ENCODE data around the gene HOXC11. TPM values are rescaled to one million over a fixed set of nuclear protein-coding genes. Genes with fewer than 3 reads are reported as not detected.

The HOXC11 gene
- total and polyA plus RNA-seq, 2 donors (not counting 1 experiment from before 2014, with no cell fraction given): not detected

DNA sequence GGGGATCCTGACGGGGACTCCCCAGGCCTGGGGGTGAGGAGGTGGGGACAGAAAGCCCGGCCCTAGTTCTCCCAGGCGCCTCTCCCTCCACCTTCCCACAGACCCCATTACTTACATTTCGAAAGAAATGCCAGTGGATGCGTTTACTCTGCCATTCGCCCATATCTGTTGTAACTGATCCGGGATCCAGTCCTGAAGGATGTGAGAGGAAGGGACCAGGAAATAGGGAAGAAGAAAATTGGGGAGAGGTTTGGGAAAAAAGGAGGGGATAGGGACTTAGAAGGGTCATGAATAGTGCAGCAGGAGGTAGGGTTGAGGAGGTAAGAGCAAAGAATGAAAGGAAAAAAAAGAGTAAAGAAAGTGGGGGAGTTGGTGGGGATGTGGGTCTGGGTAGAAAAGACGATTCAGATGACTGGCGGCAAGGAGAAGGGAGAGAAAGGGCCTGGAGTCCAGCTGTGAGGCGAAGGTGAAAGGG, 17.1 kb upstream of the HOXC11 start:
- Histone ChIP-seq H3K4me3 (ENCODE audit: control extremely low read depth in 1 of 5, extremely low read depth in 1 of 5, insufficient read depth in 1 of 5, low read depth in 2 of 5, low read length in 4 of 5) (no peak overlapping the region), H3K79me2 (ENCODE audit: control insufficient read depth, insufficient read depth, low read length) (no peaks in the 10 kb centered on the region), H3K4me2 (replicated peaks; ENCODE audit: low read depth, low read length, poor library complexity, severe bottlenecking) (no peak overlapping the region), H4K20me1 (ENCODE audit: control insufficient read depth, insufficient read depth, low read length, poor library complexity, severe bottlenecking) (no peaks in the 10 kb centered on the region), H3K27me3 (replicated peaks in 1 of 4; ENCODE audit: control extremely low read depth in 1 of 4, control insufficient read depth in 3 of 4, insufficient read depth in 4 of 4, low read length in 3 of 4) (peaks cover 0 to 99% (median 88%) of the 10 kb centered on the region in 4 experiments), H3K4me1 (ENCODE audit: control insufficient read depth in 2 of 2, insufficient read depth in 2 of 2, low read length in 2 of 2) (peaks cover 16 to 48% of the 10 kb centered on the region in 2 donors), H3K9ac (ENCODE audit: low read length) (no peak overlapping the region), H3K9me3 (ENCODE audit: control extremely low read depth in 1 of 3, control insufficient read depth in 2 of 3, insufficient read depth in 1 of 3, low read length in 2 of 3) (peaks cover 0 to 87% (median 11%) of the 10 kb centered on the region in 3 donors), H3K36me3 (replicated peaks in 1 of 2; ENCODE audit: control extremely low read depth in 1 of 2, control insufficient read depth in 1 of 2, extremely low read depth in 1 of 2, insufficient read depth in 2 of 2, low read length in 1 of 2) (no peaks in the 10 kb centered on the region), H2AFZ (ENCODE audit: insufficient read depth, low read depth, low read length, poor library complexity, severe bottlenecking) (no peak overlapping the region), H3K27ac (ENCODE audit: low read length in 2 of 2) (no peak overlapping the region)
- TF ChIP-seq EZH2 (IDR thresholded peaks at IDR 0.05; ENCODE audit: borderline replicate concordance, insufficient read depth, low read depth, low read length, poor library complexity, severe bottlenecking): no peak
- TF ChIP-seq, protein P1, sequence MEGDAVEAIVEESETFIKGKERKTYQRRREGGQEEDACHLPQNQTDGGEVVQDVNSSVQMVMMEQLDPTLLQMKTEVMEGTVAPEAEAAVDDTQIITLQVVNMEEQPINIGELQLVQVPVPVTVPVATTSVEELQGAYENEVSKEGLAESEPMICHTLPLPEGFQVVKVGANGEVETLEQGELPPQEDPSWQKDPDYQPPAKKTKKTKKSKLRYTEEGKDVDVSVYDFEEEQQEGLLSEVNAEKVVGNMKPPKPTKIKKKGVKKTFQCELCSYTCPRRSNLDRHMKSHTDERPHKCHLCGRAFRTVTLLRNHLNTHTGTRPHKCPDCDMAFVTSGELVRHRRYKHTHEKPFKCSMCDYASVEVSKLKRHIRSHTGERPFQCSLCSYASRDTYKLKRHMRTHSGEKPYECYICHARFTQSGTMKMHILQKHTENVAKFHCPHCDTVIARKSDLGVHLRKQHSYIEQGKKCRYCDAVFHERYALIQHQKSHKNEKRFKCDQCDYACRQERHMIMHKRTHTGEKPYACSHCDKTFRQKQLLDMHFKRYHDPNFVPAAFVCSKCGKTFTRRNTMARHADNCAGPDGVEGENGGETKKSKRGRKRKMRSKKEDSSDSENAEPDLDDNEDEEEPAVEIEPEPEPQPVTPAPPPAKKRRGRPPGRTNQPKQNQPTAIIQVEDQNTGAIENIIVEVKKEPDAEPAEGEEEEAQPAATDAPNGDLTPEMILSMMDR (IDR thresholded peaks at IDR 0.05): no peak
- Mint-ChIP-seq H3K4me3 (no peak overlapping the region), H3K4me1 (peaks cover 19% of the 10 kb centered on the region), H3K9me3 (ENCODE audit: insufficient read depth) (no peaks in the 10 kb centered on the region), H3K27me3 (peaks cover 76% of the 10 kb centered on the region), H3K27ac (peak overlapping the region; percentile 61)
- DNase-seq: peak; percentile 30
- WGBS (ENCODE audit: insufficient coverage): 13% methylated on average over 5 of the region's 10 CpGs
- no peak for ATAC-seq (ENCODE audit: low read depth)
- CTCF ChIA-PET: no interaction called here
- intact Hi-C loops (cut with micrococcal nuclease): no loop called here
- POLR2A ChIA-PET: no interaction called here

DNA sequence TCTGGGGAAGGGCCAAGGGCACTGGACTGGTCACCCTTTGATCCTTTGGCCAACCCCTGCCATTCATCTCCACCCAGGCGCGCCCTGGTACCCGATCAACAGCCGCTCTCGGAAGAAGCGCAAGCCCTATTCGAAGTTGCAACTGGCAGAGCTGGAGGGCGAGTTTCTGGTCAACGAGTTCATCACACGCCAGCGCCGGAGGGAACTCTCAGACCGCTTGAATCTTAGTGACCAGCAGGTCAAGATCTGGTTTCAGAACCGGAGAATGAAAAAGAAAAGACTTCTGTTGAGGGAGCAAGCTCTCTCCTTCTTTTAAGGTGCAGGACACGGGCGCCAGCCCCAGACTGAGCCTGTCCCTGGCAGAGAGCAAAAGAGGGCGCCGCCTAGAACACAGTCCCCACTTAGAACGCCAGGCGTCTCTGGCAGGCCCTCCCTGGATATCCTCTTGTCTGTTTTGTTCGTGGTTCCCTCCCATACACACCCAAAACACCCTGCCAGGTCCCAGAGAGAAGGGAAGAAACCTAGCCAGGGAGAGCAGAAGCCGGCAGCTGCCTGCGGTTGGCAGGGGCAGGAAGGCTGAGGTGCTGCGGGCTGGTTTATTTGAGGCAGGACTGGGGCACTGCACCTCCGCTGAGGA, 16.6 kb upstream of the HOXC11 start:
- H3K4me1 Mint-ChIP-seq: peaks cover 15% of the 10 kb centered on the region
- H3K4me3 ChIP-seq (ENCODE audit: control extremely low read depth in 1 of 5, extremely low read depth in 1 of 5, insufficient read depth in 1 of 5, low read depth in 2 of 5, low read length in 4 of 5): no peak overlapping the region
- peaks cover 0 to 99% (median 89%) of the 10 kb centered on the region in 4 experiments for H3K27me3 ChIP-seq (replicated peaks in 1 of 4; ENCODE audit: control extremely low read depth in 1 of 4, control insufficient read depth in 3 of 4, insufficient read depth in 4 of 4, low read length in 3 of 4)
- no peak overlapping the region for H3K4me3 Mint-ChIP-seq
- peaks cover 0 to 87% (median 11%) of the 10 kb centered on the region in 3 donors for H3K9me3 ChIP-seq (ENCODE audit: control extremely low read depth in 1 of 3, control insufficient read depth in 2 of 3, insufficient read depth in 1 of 3, low read length in 2 of 3)
- no peak overlapping the region for H2AFZ ChIP-seq (ENCODE audit: insufficient read depth, low read depth, low read length, poor library complexity, severe bottlenecking)
- H3K27ac ChIP-seq (ENCODE audit: low read length in 2 of 2): no peak overlapping the region
- CTCF ChIA-PET: no interaction called here
- H3K4me2 ChIP-seq (replicated peaks; ENCODE audit: low read depth, low read length, poor library complexity, severe bottlenecking): peak overlapping the region; percentile 27
- ATAC-seq (ENCODE audit: low read depth) (no peak), DNase-seq (peak; percentile 45)
- H3K27ac Mint-ChIP-seq: peak overlapping the region; percentile 61
- no peaks in the 10 kb centered on the region for H3K79me2 ChIP-seq (ENCODE audit: control insufficient read depth, insufficient read depth, low read length)
- peaks cover 76% of the 10 kb centered on the region for H3K27me3 Mint-ChIP-seq
- H3K36me3 ChIP-seq (replicated peaks in 1 of 2; ENCODE audit: control extremely low read depth in 1 of 2, control insufficient read depth in 1 of 2, extremely low read depth in 1 of 2, insufficient read depth in 2 of 2, low read length in 1 of 2): no peaks in the 10 kb centered on the region
- WGBS (ENCODE audit: insufficient coverage): 4% methylated on average over 23 of the region's 25 CpGs
- POLR2A ChIA-PET: no interaction called here
- TF ChIP-seq, protein P1 (IDR thresholded peaks at IDR 0.05): no peak
- no peak for TF ChIP-seq EZH2 (IDR thresholded peaks at IDR 0.05; ENCODE audit: borderline replicate concordance, insufficient read depth, low read depth, low read length, poor library complexity, severe bottlenecking)
- H4K20me1 ChIP-seq (ENCODE audit: control insufficient read depth, insufficient read depth, low read length, poor library complexity, severe bottlenecking): no peaks in the 10 kb centered on the region
- intact Hi-C loops (cut with micrococcal nuclease): no loop called here
- H3K9me3 Mint-ChIP-seq (ENCODE audit: insufficient read depth): no peaks in the 10 kb centered on the region
- no peak overlapping the region for H3K9ac ChIP-seq (ENCODE audit: low read length)
- peaks cover 16 to 48% of the 10 kb centered on the region in 2 donors for H3K4me1 ChIP-seq (ENCODE audit: control insufficient read depth in 2 of 2, insufficient read depth in 2 of 2, low read length in 2 of 2)
